ENCODE data around the gene ETV6.
A peak's percentile ranks its signal among the peaks of the same experiment; 100 is the strongest.

ETV6 gene

GRCh38 chr12:11786638-11787365 lies 137.3 kb downstream of the ETV6 start:
- DNase-seq = no peak

- DNase-seq = no peak
Observed at GRCh38 chr12:11787437-11787836, 138.0 kb downstream of the ETV6 start.

GRCh38 chr12:11787933-11788849 lies 138.7 kb downstream of the ETV6 start:
- no peak for DNase-seq

GRCh38 chr12:11793921-11794710 lies 144.6 kb downstream of the ETV6 start:
- no peak for DNase-seq

DNA sequence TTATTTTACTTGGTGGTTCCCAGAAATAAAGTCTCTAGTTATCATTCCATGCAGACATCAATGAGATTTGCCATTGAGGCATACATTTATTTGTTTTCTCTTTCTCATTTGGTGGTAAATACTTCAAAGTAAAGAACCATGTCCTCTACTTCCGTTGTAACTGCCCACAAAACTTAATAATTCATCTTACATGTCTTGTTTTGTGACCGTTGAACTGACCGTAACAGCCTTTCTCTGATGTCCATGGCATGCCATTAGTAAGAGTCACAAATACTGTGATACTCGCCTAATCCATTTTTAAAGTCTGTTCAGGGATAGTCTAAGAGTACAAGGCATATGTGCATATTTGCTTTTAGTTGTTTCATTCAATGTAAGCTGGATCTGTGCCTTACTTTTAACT lies 145.3 kb downstream of the ETV6 start:
- no peak for DNase-seq

DNA sequence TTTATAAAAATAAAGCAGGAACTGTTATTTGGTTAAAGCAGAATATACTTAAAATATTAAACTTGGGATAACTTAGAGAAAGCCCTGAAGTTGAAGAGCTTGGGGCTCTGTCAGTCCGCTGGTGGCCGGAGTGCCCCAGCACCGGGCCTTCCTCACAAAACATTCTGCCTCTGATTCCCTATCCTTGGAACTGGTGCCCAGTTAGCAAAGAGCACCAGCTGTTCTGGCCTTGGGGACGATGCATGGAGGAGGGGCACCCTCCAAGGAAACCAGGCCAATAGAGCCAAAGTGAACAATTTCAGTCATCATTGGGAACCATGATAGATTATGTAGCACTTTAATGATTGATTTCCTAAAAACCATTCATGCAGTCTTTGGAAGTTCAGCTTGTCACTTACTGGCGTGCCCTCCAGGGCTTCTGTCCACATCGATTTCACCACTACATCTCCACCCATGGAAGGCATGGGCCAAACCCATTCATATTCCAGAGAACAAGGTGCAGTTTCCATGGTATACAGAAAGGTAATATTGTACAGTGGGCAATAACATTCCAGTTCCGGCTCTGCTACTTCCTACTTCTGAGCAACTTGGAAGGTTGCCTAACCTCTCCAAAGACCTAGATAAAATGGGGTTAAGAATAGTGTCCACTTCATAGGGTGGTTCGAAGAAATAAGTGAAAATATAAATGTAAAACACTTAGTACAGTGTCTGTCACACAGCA lies 145.9 kb downstream of the ETV6 start:
- DNase-seq = no peak

DNA sequence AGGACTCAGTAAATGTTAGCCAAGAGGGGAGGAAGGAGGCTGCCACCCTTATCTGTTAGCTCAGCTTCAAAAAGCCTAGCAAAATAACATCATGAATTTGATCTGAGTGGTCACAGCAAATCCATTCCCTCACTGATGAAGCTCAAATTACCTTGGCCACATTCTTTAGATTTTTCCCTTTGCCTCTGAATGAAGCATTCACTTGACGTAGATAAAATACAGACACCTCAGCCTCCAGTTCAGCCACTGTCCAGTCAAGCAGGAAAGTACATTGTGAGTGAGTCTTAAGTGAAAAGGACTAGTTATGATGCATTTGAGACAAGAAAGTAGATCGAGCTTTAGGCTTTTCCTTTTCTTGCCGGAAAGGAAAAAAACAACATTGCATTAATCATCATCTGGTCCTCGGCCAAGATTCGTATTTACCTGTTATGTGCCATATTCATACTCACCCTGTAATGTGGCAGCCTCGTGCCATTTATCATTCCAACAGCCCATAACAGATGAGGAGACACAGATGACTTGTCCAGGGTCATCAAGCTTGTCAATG lies 146.5 kb downstream of the ETV6 start:
- DNase-seq = no peak

DNA sequence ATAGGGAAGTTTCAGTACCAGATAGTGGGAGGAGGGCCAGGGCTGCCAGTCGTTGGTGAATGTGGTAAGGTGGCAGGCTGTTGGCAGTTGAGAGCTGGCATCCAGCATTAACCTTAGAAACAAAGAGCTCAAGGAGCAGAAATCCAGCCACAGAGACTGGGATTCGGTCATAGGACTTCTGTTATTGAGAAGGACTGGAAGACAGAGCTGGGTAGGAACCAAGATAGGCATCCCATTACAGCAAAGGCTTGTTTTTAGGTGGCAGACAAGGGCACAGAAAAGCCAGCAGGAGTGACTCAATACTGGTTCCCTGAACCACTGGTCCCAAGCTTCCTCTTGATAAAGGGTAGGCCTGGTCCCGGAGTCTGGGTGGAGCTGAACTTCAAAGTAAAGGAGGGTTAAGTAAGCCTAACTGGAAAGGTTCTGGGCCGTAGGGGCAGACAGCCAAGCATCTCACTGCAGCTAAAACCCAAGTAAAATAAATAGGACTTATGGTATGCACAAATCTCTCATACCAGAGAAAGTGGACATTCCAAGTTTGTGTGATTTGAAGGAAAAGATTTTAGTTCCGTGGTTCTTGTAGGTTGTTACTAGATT lies 147.9 kb downstream of the ETV6 start:
- DNase-seq = no peak

DNA sequence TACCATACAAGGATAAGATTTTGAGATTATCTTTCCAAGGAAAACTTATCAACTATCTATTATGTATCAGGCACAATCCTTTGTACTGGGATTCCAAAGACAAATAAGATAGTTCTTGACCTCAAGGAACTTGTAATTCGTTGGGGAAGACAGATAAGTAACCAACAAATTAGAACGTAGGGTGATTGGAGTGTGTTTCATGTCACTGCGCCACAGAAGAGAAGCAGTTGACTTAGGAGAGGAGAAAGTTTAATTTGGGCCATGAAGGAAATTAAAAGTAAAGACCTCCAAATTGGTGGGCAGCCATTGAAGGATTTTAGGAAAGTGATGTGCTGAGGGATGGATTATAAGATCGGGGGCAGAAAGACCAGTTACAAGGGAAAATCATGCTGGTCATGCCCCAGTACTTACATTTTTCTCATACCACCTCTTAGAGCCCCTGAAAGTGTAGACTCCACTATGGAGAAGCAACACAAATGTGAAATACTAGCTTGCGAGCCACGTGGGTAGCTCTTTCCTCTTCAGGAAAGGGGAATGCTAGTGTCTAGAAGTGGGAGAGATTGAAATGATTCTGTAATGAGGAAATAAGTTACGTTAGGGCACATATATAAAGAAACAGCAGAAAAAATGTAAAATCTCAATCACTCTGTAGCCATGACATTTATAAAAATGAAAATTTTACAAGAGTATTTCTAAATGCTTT lies 148.7 kb downstream of the ETV6 start:
- no peak for DNase-seq

- DNase-seq = no peak
Observed at GRCh38 chr12:11798856-11799501, 149.5 kb downstream of the ETV6 start.

GRCh38 chr12:11799502-11799873 lies 150.0 kb downstream of the ETV6 start:
- no peak for DNase-seq

DNA sequence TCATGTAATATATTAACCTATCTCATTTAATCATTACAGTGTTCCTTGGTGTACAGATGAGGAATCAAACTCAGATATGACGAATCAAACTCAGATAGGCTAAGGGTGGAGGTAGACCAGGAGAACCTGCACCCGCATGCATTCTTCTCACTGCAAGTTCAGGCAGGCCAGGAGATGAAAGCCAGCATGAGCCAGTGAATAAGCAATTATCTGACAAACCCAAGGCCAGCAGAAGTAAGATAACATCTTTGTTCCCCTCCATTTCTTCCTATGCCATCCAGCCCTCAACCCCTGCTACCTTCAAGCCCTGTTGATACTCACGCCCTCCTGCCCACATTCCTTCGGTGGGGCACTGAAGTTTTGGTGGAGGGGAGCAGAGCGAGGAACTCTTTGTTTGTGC lies 152.2 kb downstream of the ETV6 start:
- no peak for DNase-seq

DNA sequence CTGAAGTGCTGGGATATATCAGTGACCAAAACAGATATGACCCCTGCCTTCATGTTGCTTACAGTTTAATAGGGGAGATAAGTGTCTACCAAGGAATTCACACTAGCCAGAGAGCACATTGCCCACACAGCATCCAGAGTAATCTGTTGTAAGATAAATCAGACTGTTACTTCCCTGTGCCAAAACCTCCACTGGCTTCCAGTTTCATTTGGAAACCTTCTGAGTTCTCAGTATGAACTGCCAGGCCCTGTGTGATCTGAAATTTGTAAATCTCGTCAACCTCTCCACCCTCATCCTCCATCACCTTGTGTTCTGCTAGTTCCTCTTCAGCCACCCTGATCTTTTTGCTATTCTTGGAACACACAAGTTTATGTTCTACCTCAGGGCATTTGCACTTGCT lies 154.7 kb downstream of the ETV6 start:
- no peak for DNase-seq

DNA sequence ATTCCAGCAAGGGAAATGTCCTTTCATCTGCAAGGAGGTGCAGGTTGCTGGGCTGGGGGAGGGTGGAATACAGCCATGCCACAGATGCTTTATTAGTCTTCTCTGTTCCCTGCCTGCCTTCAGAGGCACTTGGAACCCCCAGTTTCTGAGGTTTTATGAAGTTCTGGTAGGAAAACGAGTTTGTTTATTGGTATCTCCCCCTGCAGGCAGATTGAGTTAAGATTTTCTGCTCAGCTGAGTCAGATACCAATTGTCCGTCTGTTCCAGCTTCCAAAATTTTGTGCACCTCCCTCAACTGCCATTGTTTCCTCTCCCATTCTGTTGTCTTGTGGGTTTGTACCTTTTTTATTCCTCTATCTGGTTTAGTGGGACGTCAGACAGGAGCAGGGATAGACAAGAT lies 155.6 kb downstream of the ETV6 start:
- DNase-seq = no peak

GRCh38 chr12:11805680-11806079 lies 156.2 kb downstream of the ETV6 start:
- DNase-seq = peak; percentile 93

DNA sequence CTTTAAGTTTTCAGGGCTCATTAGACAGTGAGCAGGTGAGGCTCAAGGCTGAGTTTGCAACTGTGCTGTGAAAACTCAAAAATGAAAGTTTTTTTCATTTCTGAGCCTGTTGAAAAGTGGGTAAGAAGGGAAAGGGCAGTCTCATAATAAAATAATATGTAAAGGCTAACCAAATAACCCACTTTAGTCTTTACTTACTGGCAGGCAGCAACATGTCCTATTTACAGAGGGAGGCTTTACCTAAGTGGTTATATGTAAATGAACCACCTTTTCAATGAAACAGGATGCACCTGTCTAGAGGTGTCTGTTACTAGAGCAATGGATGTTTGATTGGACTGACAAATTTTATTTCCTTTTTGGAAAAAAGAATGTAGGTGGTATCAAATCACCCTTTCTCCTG lies 158.0 kb downstream of the ETV6 start:
- DNase-seq = peak; percentile 96

DNA sequence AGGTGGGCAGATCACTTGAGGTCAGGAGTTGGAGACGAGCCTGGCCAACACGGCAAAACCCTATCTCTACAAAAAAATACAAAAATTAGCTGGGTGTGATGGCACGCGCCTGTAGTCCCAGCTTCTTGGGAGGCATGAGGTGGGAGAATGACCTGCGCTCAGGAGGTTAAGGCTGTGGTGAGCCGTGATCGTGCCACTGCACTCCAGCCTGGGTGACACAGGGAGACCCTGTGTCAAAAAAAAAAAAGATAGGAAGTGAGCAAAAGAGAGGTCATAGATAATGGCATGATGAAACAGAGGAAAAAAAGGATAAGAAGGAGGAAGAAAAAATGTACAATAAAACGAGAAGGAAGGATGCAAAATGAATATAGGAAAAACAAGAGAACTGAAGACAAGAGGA lies 159.5 kb downstream of the ETV6 start:
- no peak for DNase-seq

DNA sequence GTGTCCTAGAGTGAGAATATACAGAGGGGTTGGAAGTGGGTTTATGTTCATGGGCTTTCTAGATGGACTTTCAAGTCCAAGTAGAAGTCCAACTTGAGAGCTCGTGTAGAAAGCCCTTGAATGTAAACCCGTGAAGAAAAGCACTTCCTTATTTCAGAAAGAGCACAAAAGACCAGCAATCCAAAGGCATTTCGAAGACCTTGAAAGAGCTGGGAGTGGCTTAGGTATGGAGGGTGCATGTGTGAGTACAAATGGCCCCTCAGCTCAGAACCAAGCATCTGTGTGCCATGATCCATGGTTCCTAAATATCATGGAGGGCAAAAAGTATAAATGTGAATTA lies 160.7 kb downstream of the ETV6 start:
- DNase-seq = no peak

- no peak for DNase-seq
Observed at GRCh38 chr12:11811008-11811407, 161.5 kb downstream of the ETV6 start.

DNA sequence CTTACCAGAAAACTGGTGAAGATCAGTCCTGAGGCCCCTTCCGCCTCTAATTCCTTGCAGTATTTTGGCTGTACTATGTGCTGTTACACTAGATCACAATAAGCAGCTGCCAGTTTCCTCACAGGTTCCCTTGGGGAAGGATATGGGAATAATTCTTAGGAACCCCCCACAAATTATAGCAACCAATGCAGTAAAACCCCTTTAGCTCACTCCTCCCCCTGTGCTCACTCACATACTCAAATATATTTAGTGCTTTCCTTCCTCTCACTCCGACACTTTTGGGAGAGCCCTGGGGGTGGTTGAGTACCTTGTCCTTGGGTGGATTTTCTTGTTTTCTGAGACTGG lies 162.7 kb downstream of the ETV6 start:
- DNase-seq = no peak

Measured in DMS153 (cell line).